Activated naive CD4-positive, alpha-beta T cell treated with anti-CD3 and anti-CD28 coated beads, Interleukin-2, amount 50 U/mL, for 72 hours (primary cell): Measurements from ENCODE around the gene PTPRA. TPM values are rescaled to one million over a fixed set of nuclear protein-coding genes. Genes with fewer than 3 reads are reported as not detected.
"Not testable (repeated sequence)": the region's sequence is repeated elsewhere in the genome, so short reads cannot be mapped to it uniquely, and the experiment has no call there.

ENCODE experiments used
- ATAC-seq, 2 donors: fragments of 150-1000 bp; cut with Tn5 transposase; 2 replicates each; pipeline ENCODE4 v1.10.0; 2021; ENCODE audit warnings: mild to moderate bottlenecking in 2 of 2, moderate library complexity in 2 of 2
- DNase-seq, 2 donors: peaks; one replicate each; pipeline ENCODE4 v3.0.0; 2021 to 2022; ENCODE audit warnings: low spot score in 2 of 2
- H3K27ac Mint-ChIP-seq, 2 donors: one replicate each; pipeline ENCODE4 v1.8.0; 2022; ENCODE audit warnings: mild to moderate bottlenecking in 2 of 2, mixed read lengths in 2 of 2
- H3K36me3 Mint-ChIP-seq, 2 donors: one replicate each; pipeline ENCODE4 v1.8.0; 2022; ENCODE audit warnings: mixed read lengths in 2 of 2
- H3K9me3 Mint-ChIP-seq, 2 donors: one replicate each; pipeline ENCODE4 v1.8.0; 2022; ENCODE audit warnings: mixed read lengths in 2 of 2
- total RNA-seq, 2 donors: library from RNA; stranded (reverse); gene quantifications; one replicate each; pipeline ENCODE4 v1.2.3, GENCODE V29; 2022

Gene PTPRA
- total RNA-seq: 10 to 100 TPM; 37.8 to 55.8 TPM

GRCh38 chr20:2873010-2873746, at the start of gene PTPRA:
Gene PTPRA (plus strand): TSS chr20:2873481. CDS start chr20:2964278, 90,797 bp downstream.
- Mint-ChIP-seq H3K27ac (peak within 1 kb of the TSS; percentile 89 to 98), H3K36me3 (peaks cover 11 to 20% of the 10 kb centered on the region in 2 donors), H3K9me3 (no peaks in the 10 kb centered on the region)
- peak; percentile 93 for DNase-seq
- ATAC-seq: peak; percentile 95 to 96

GRCh38 chr20:2825761-2826160, 47.5 kb upstream of the PTPRA start:
- Mint-ChIP-seq H3K9me3 (no peaks in the 10 kb centered on the region), H3K36me3 (no peaks in the 10 kb centered on the region), H3K27ac (no peak overlapping the region)
- peak in 1 of 2 donors; percentile 46 for ATAC-seq
- DNase-seq: no peak

- no peaks in the 10 kb centered on the region for H3K9me3 Mint-ChIP-seq
- H3K36me3 Mint-ChIP-seq: no peaks in the 10 kb centered on the region
- ATAC-seq (no peak), DNase-seq (no peak)
- no peak overlapping the region for H3K27ac Mint-ChIP-seq
Observed at GRCh38 chr20:2826655-2827054, 46.6 kb upstream of the PTPRA start.

- DNase-seq (no peak), ATAC-seq (no peak)
- Mint-ChIP-seq H3K27ac (no peak overlapping the region), H3K36me3 (no peaks in the 10 kb centered on the region), H3K9me3 (no peaks in the 10 kb centered on the region)
Observed at GRCh38 chr20:2829376-2829775, 43.9 kb upstream of the PTPRA start.

- H3K9me3 Mint-ChIP-seq, H3K36me3 Mint-ChIP-seq, ATAC-seq, H3K27ac Mint-ChIP-seq, DNase-seq: not testable (repeated sequence)
Observed at GRCh38 chr20:2831206-2831605, 42.1 kb upstream of the PTPRA start.

- no peak for DNase-seq
- ATAC-seq: no peak
- no peak overlapping the region for H3K27ac Mint-ChIP-seq
- no peaks in the 10 kb centered on the region for H3K36me3 Mint-ChIP-seq
- no peaks in the 10 kb centered on the region for H3K9me3 Mint-ChIP-seq
Observed at GRCh38 chr20:2833761-2834160, 39.5 kb upstream of the PTPRA start.

- Mint-ChIP-seq H3K36me3 (peaks cover 5% of the 10 kb centered on the region in 2 donors), H3K27ac (no peak overlapping the region), H3K9me3 (peaks cover 0 to 3% of the 10 kb centered on the region in 2 donors)
- no peak for DNase-seq
- no peak for ATAC-seq
Observed at GRCh38 chr20:2834401-2835110, 38.7 kb upstream of the PTPRA start.

GRCh38 chr20:2835331-2835796, 37.9 kb upstream of the PTPRA start:
- H3K9me3 Mint-ChIP-seq: peaks cover 0 to 3% of the 10 kb centered on the region in 2 donors
- no peak overlapping the region for H3K27ac Mint-ChIP-seq
- peaks cover 7% of the 10 kb centered on the region in 2 donors for H3K36me3 Mint-ChIP-seq
- DNase-seq (no peak), ATAC-seq (no peak)

GRCh38 chr20:2836035-2836434, 37.2 kb upstream of the PTPRA start:
- ATAC-seq: no peak
- DNase-seq: no peak
- Mint-ChIP-seq H3K36me3 (peaks cover 7 to 10% of the 10 kb centered on the region in 2 donors), H3K9me3 (peaks cover 0 to 3% of the 10 kb centered on the region in 2 donors), H3K27ac (no peak overlapping the region)

- peaks cover 7 to 16% of the 10 kb centered on the region in 2 donors for H3K36me3 Mint-ChIP-seq
- H3K9me3 Mint-ChIP-seq: peaks cover 0 to 3% of the 10 kb centered on the region in 2 donors
Observed at GRCh38 chr20:2837221-2837960, 35.9 kb upstream of the PTPRA start.

GRCh38 chr20:2838170-2838797, 35.0 kb upstream of the PTPRA start:
- H3K27ac Mint-ChIP-seq: peak overlapping the region; percentile 11 to 30
- peaks cover 0 to 3% of the 10 kb centered on the region in 2 donors for H3K9me3 Mint-ChIP-seq
- H3K36me3 Mint-ChIP-seq: peaks cover 7 to 16% of the 10 kb centered on the region in 2 donors
- no peak for ATAC-seq
- DNase-seq: no peak

More at GRCh38 chr20:2837221-2837960, 35.9 kb upstream of the PTPRA start:
- DNase-seq (no peak), ATAC-seq (no peak)
- peak overlapping the region in 1 of 2 donors; percentile 11 for H3K27ac Mint-ChIP-seq

- H3K9me3 Mint-ChIP-seq: peaks cover 0 to 3% of the 10 kb centered on the region in 2 donors
- DNase-seq (no peak), ATAC-seq (no peak)
- H3K27ac Mint-ChIP-seq: peak overlapping the region; percentile 70 to 81
- H3K36me3 Mint-ChIP-seq: peaks cover 7 to 16% of the 10 kb centered on the region in 2 donors
Observed at GRCh38 chr20:2838847-2839671, 34.2 kb upstream of the PTPRA start.

- ATAC-seq: no peak
- Mint-ChIP-seq H3K36me3 (peaks cover 7 to 16% of the 10 kb centered on the region in 2 donors), H3K9me3 (peaks cover 0 to 3% of the 10 kb centered on the region in 2 donors), H3K27ac (peak overlapping the region in 1 of 2 donors; percentile 81)
- no peak for DNase-seq
Observed at GRCh38 chr20:2839732-2840137, 33.5 kb upstream of the PTPRA start.

- DNase-seq (peak; percentile 91), ATAC-seq (peak; percentile 97 to 99)
- H3K27ac Mint-ChIP-seq: peak within 1 kb of the TSS; percentile 81 to 92
- H3K36me3 Mint-ChIP-seq: peaks cover 7 to 16% of the 10 kb centered on the region in 2 donors
- H3K9me3 Mint-ChIP-seq: peaks cover 0 to 3% of the 10 kb centered on the region in 2 donors
Observed at GRCh38 chr20:2840138-2840966, 32.9 kb upstream of the PTPRA start, which contains the start of the genes PCED1A and VPS16. Gene PCED1A (minus strand): TSS chr20:2840655. CDS start chr20:2839912, 743 bp downstream. Gene VPS16 (plus strand): TSS chr20:2840745. CDS start chr20:2840775, 30 bp downstream.
